Coronary artery (tissue), 2 donors: Measurements from ENCODE around the gene CTIF.

Experiments
- DNase-seq: peaks from one replicate; pipeline ENCODE4 v3.0.0-alpha.2; 2017; ENCODE audit warnings: low spot score
- H3K27ac ChIP-seq, 2 donors: fragments of 200-600 bp; sonication (generic); one replicate each; pipeline ENCODE4 v1.5.1; 2016 to 2019
- H3K4me3 ChIP-seq: fragments of 200-600 bp; sonication (generic); 2 replicates; pipeline ENCODE4 v1.5.1; 2016; ENCODE audit warnings: mild to moderate bottlenecking, moderate library complexity
- TF ChIP-seq, protein P1 (sequence below): fragments of 200-600 bp; sonication (generic); IDR thresholded peaks from one replicate; pipeline ENCODE4 v1.5.1; 2019; ENCODE audit warnings: antibody characterized with exemption

Gene CTIF

DNA sequence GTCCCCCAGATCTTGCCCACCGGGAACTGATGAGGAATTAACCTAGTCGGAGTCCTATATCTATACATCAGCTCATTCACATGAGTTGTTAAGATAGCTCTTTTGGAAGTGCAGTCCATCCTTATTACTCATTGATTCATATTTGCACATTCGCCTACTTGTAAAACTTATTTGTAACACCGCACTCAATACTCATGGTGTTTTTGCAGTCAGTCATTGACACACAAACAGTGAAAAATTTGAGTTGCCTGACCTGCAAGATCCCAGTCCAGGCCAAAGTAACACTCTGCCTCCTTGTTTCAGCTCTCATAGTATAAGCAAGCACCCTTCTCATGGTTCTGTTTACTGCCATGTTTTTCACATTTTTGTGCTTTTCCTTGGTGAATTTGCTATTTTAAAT lies 180.6 kb downstream of the CTIF start:
- H3K27ac ChIP-seq: no peak overlapping the region
- TF ChIP-seq, protein P1, sequence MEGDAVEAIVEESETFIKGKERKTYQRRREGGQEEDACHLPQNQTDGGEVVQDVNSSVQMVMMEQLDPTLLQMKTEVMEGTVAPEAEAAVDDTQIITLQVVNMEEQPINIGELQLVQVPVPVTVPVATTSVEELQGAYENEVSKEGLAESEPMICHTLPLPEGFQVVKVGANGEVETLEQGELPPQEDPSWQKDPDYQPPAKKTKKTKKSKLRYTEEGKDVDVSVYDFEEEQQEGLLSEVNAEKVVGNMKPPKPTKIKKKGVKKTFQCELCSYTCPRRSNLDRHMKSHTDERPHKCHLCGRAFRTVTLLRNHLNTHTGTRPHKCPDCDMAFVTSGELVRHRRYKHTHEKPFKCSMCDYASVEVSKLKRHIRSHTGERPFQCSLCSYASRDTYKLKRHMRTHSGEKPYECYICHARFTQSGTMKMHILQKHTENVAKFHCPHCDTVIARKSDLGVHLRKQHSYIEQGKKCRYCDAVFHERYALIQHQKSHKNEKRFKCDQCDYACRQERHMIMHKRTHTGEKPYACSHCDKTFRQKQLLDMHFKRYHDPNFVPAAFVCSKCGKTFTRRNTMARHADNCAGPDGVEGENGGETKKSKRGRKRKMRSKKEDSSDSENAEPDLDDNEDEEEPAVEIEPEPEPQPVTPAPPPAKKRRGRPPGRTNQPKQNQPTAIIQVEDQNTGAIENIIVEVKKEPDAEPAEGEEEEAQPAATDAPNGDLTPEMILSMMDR: no peak
- DNase-seq: no peak
- H3K4me3 ChIP-seq: no peak overlapping the region

DNA sequence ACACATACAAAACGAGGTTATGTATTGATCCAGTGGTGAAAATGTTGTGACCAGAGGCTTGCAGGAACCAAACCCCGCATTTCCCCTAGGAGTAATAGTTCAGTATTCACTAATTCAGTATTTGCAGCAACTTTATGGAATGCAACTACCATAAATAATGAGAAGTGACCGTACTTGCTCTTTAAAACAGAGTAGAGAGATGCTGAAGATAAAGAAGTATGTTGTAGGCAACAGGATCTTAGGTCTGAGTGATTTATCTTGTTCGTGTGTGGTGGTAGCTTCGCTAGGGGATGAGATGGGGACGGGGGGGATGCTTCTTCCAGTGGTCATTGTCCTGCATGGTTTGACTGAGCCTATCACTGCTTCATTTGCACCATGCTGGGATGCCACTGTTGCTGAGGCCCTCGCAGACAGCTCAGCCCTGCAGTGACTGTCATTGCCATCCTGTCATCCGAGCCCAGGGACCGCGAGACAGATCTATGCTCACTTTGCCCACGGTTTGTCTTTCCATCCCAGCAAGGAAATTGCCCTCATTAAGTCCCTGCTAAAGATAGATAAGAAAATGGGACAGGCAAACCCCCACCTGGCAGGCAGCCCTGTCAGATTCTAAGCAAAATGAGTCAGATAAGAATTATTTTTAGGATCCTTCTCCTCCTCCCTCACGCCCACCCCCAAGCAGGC lies 181.3 kb downstream of the CTIF start:
- no peak for DNase-seq
- TF ChIP-seq, protein P1: no peak
- no peak overlapping the region for H3K4me3 ChIP-seq
- no peak overlapping the region for H3K27ac ChIP-seq

DNA sequence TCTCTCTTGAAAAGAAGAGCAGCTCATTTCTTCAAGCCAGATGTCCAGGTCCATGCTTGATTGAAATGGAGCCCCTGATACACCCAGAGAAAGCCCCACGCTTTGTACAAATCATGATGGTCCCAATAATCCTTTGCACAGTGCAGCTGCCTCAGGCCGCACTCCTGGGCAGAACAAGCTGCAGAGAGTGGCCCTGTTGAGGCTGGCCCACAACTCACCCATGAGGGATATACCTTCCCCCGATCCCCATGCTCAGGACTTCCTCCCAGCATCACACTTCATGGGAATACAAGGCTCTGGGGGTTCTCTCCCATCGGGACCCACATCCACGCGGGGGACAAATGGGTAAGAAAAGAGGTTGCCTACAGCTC lies 181.8 kb downstream of the CTIF start:
- TF ChIP-seq, protein P1: no peak
- Histone ChIP-seq H3K27ac (no peak overlapping the region), H3K4me3 (no peak overlapping the region)
- no peak for DNase-seq

DNA sequence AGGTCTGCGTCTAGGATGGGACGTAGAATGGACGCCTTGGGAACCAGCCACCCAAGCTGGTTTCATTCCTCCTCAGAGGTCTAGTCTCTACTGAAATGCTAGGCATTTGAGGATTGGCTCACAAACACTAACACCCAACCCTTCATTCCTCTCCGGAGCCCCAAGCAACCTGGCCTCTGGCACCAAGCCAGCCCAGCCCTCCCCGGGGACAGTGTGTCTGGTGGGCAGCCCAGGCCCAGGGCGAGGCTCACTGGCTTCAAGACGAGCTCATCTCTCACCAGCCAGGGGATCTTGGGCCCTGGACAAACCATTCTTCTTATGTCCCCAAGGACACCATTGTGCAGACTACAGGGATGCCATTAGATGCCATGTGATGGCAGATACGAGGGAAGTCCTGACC lies 182.5 kb downstream of the CTIF start:
- no peak for DNase-seq
- TF ChIP-seq, protein P1: no peak
- Histone ChIP-seq H3K4me3 (no peak overlapping the region), H3K27ac (no peak overlapping the region)

DNA sequence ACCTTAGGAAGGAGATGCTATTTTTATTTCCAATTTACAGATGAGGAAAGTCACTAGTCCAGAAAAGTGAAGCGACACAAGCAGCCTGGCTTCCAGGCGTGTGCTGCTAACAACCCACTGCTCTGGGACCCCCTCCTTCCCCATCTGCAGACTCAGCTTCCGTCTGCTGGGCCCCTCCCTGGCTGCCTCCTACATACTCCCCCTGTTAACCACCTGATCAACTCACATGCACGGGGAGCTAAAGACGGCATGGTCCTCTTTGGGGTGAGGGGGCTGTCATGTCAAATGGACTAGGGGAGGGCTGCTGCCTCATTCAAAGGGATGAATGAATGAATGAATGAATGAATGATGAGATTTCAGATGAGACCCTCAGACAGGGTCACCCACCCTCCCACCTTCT lies 184.2 kb downstream of the CTIF start:
- DNase-seq: no peak
- Histone ChIP-seq H3K27ac (no peak overlapping the region), H3K4me3 (no peak overlapping the region)
- TF ChIP-seq, protein P1: no peak

DNA sequence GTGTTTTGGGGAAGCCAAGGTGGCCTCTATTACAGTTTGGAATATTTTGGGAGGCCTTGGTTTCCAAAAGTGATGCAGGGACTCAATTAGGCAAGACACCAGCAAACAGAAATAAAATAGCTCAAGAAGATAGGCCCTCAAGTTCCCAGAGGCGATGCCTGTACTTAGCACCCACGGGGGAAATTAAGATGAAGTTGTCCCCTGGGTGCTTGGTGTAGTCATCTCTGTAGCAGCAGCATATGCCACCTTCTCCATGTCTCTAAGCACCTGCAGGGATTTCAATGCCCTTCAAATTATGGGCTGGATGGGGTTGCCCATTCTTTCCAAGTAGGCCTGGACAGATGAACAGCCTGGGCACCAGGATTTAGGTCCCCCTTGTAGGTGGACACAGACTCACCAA lies 185.0 kb downstream of the CTIF start:
- no peak for DNase-seq
- TF ChIP-seq, protein P1: no peak
- Histone ChIP-seq H3K4me3 (no peak overlapping the region), H3K27ac (no peak overlapping the region)

DNA sequence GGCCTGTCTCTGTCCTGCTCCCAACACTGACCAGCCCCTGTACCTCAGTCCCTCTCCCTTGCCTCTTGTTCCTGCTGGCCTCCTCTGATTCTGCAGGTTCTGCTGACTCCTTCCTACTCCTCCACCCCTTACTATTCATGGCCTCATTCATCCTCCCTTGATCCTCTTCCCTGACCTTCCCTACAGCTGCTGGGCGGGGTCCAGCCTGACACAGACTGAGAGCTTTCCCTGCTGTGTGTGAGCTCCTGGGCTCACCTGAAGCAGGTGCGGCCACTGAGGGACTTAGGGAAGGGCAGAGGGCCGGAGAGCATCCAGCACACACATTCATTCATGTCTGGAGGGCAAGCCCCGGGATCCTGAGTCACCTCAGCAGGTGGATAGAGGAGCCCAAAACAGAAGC lies 185.6 kb downstream of the CTIF start:
- no peak overlapping the region for H3K4me3 ChIP-seq
- no peak overlapping the region for H3K27ac ChIP-seq
- TF ChIP-seq, protein P1: no peak
- DNase-seq: no peak
